B cell (primary cell): Measurements from ENCODE around the gene NUPR1. TPM values are rescaled to one million over a fixed set of nuclear protein-coding genes. Genes with fewer than 3 reads are reported as not detected.

ENCODE experiments used
- ATAC-seq: fragments of 200-7000 bp; cut with Tn5 transposase; one replicate; pipeline ENCODE4 v1.10.0; 2021; ENCODE audit warnings: low read depth, mild to moderate bottlenecking, moderate number of reproducible peaks, moderate library complexity
- CTCF ChIA-PET: fragments of 350-600 bp; sonication (Branson Sonifier 250); formaldehyde crosslinking; loops from one replicate; lab custom pipeline; 2021; ENCODE audit warnings: antibody characterized with exemption, inconsistent platforms; lab: Charles Lee
- POLR2A ChIA-PET: fragments of 350-600 bp; sonication (Branson Sonifier 250); formaldehyde crosslinking; loops from one replicate; lab custom pipeline; 2021; ENCODE audit warnings: antibody characterized with exemption; lab: Charles Lee
- DNase-seq: peaks from one replicate; pipeline ENCODE4 v3.0.0; 2013
- H2AFZ ChIP-seq: 2 replicates; pipeline ENCODE4 v1.6.1; 2012; ENCODE audit warnings: mild to moderate bottlenecking, low read depth, low read length; ENCODE audit not compliant: insufficient read depth, poor library complexity, severe bottlenecking
- H3K27ac ChIP-seq, 2 donors: 1 replicate in 1 of 2; 2 replicates in 1 of 2; pipeline ENCODE4 v1.5.1; 2012 to 2013; ENCODE audit warnings: low read length in 2 of 2, mild to moderate bottlenecking in 2 of 2, moderate library complexity in 1 of 2
- H3K27me3 ChIP-seq, 4 experiments: fragments of 200-600 bp in 1 of 4; sonication (generic) in 1 of 4; replicated peaks in 1 of 4; 1 replicate in 2 of 4; 2 replicates in 2 of 4; pipeline versions ENCODE4 v1.6.1 to v1.7.0; 2013 to 2016; ENCODE audit warnings: low read length in 3 of 4, mild to moderate bottlenecking in 2 of 4, mixed read lengths in 1 of 4, moderate library complexity in 1 of 4; ENCODE audit not compliant: insufficient read depth in 4 of 4, control insufficient read depth in 3 of 4; ENCODE audit errors: control extremely low read depth in 1 of 4
- H3K36me3 ChIP-seq, 2 experiments: replicated peaks in 1 of 2; 1 replicate in 1 of 2; 2 replicates in 1 of 2; pipeline versions ENCODE4 v1.6.1 to v1.7.1; 2013; ENCODE audit warnings: low read length in 1 of 2; ENCODE audit not compliant: insufficient read depth in 2 of 2, control insufficient read depth in 1 of 2; ENCODE audit errors: control extremely low read depth in 1 of 2, extremely low read depth in 1 of 2
- H3K4me1 ChIP-seq, 2 donors: fragments of 200-600 bp in 1 of 2; sonication (generic) in 1 of 2; 1 replicate in 1 of 2; 2 replicates in 1 of 2; pipeline versions ENCODE4 v1.5.1 to v1.6.1; 2013 to 2017; ENCODE audit warnings: low read length in 2 of 2; ENCODE audit not compliant: control insufficient read depth in 2 of 2, insufficient read depth in 2 of 2
- H3K4me2 ChIP-seq: replicated peaks from 2 replicates; pipeline ENCODE3; 2012; ENCODE audit warnings: mild to moderate bottlenecking, low read depth, low read length; ENCODE audit not compliant: poor library complexity, severe bottlenecking
- H3K4me3 ChIP-seq, 5 experiments: fragments of 200-600 bp in 1 of 5; sonication (generic) in 1 of 5; 1 replicate in 3 of 5; 2 replicates in 2 of 5; pipeline versions ENCODE4 v1.5.1 to v1.7.0; 2011 to 2016; ENCODE audit warnings: low read length in 4 of 5, mild to moderate bottlenecking in 4 of 5, low read depth in 2 of 5, control low read depth in 1 of 5, moderate library complexity in 1 of 5; ENCODE audit not compliant: insufficient read depth in 1 of 5; ENCODE audit errors: control extremely low read depth in 1 of 5, extremely low read depth in 1 of 5
- H3K79me2 ChIP-seq: fragments of 200-600 bp; sonication (generic); one replicate; pipeline ENCODE4 v1.6.0; 2016; ENCODE audit warnings: low read length; ENCODE audit not compliant: control insufficient read depth, insufficient read depth
- H3K9ac ChIP-seq: fragments of 200-600 bp; sonication (generic); 2 replicates; pipeline ENCODE4 v1.6.1; 2017; ENCODE audit warnings: mild to moderate bottlenecking, low read length, moderate library complexity
- H3K9me3 ChIP-seq, 3 donors: one replicate each; pipeline versions ENCODE4 v1.6.1 to v1.7.1; 2013; ENCODE audit warnings: low read length in 2 of 3; ENCODE audit not compliant: control insufficient read depth in 2 of 3, insufficient read depth in 1 of 3; ENCODE audit errors: control extremely low read depth in 1 of 3
- H4K20me1 ChIP-seq: 2 replicates; pipeline ENCODE4 v1.6.0; 2012; ENCODE audit warnings: mild to moderate bottlenecking, low read length; ENCODE audit not compliant: insufficient read depth, control insufficient read depth, poor library complexity, severe bottlenecking
- H3K27ac Mint-ChIP-seq: one replicate; pipeline ENCODE4 v1.8.0; 2021; ENCODE audit warnings: mixed read lengths
- H3K27me3 Mint-ChIP-seq: one replicate; pipeline ENCODE4 v1.8.0; 2021; ENCODE audit warnings: mixed read lengths
- H3K4me1 Mint-ChIP-seq: one replicate; pipeline ENCODE4 v1.8.0; 2021; ENCODE audit warnings: mixed read lengths
- H3K4me3 Mint-ChIP-seq: one replicate; pipeline ENCODE4 v1.8.0; 2021; ENCODE audit warnings: mixed read lengths
- H3K9me3 Mint-ChIP-seq: one replicate; pipeline ENCODE4 v1.8.0; 2022; ENCODE audit warnings: mixed read lengths; ENCODE audit not compliant: insufficient read depth
- CTCF ChIP-seq: fragments of 200-600 bp; IDR thresholded peaks from one replicate; pipeline ENCODE4 v1.8.0; 2022; ENCODE audit warnings: antibody characterized with exemption, mild to moderate bottlenecking
- EZH2 ChIP-seq: IDR thresholded peaks from 2 replicates; pipeline ENCODE4 v1.6.1; 2012; ENCODE audit warnings: borderline replicate concordance, low read depth, mild to moderate bottlenecking, moderate library complexity, low read length; ENCODE audit not compliant: insufficient read depth, poor library complexity, severe bottlenecking
- WGBS: methylation state at CpG from one replicate; pipeline ENCODE4 v1.1.5; 2013; ENCODE audit warnings: missing lambda C conversion rate; ENCODE audit not compliant: insufficient coverage; 5-methylcytosine and 5-hydroxymethylcytosine counted together
- intact Hi-C: fragments of 100-400 bp; cut with micrococcal nuclease; formaldehyde crosslinking; loops from one replicate; pipeline ENCODE4 v1.10.0; 2022
- polyA plus RNA-seq: library from polyadenylated mRNA; depleted of rRNA; stranded (reverse); fragments of >200 nt; gene quantifications from 2 replicates; pipeline ENCODE4 v1.2.3, GENCODE V29; 2012
- total RNA-seq, 2 donors: library from RNA; stranded (reverse); fragments of 120-200 nt in 1 of 2; gene quantifications; 1 replicate in 1 of 2; 2 replicates in 1 of 2; pipeline versions ENCODE4 v1.2.3 to v1.2.4, GENCODE V29; 2013 to 2022

Gene NUPR1
- total and polyA plus RNA-seq, 2 donors (not counting 1 experiment from before 2014, with no cell fraction given) = not detected

GRCh38 chr16:28531777-28532744, 6.7 kb downstream of the NUPR1 start:
- Mint-ChIP-seq H3K4me3 (no peak overlapping the region), H3K9me3 (no peaks in the 10 kb centered on the region), H3K4me1 (no peaks in the 10 kb centered on the region), H3K27me3 (no peaks in the 10 kb centered on the region), H3K27ac (no peak overlapping the region)
- no peaks in the 10 kb centered on the region for H4K20me1 ChIP-seq
- H3K36me3 ChIP-seq = no peaks in the 10 kb centered on the region
- CTCF ChIA-PET = interaction anchor here (1.0 kb wide), 1 partner anchor 9 kb away, joined by 4 read pairs; no protein-coding TSS in a partner anchor
- WGBS = 87% methylated on average over 8 of the region's 9 CpGs
- H3K79me2 ChIP-seq = no peaks in the 10 kb centered on the region
- no peaks in the 10 kb centered on the region for H3K9me3 ChIP-seq
- ATAC-seq (no peak), DNase-seq (no peak)
- H3K4me1 ChIP-seq = no peaks in the 10 kb centered on the region
- no peak overlapping the region for H3K4me2 ChIP-seq
- no peak overlapping the region for H3K4me3 ChIP-seq
- no peak overlapping the region for H2AFZ ChIP-seq
- intact Hi-C loops = no loop called here
- H3K27me3 ChIP-seq = no peaks in the 10 kb centered on the region
- no peak overlapping the region for H3K27ac ChIP-seq
- no peak overlapping the region for H3K9ac ChIP-seq
- no peak for TF ChIP-seq CTCF
- TF ChIP-seq EZH2 = no peak
- POLR2A ChIA-PET = no interaction called here

- Histone ChIP-seq H4K20me1 (no peaks in the 10 kb centered on the region), H3K9ac (no peak overlapping the region), H3K4me1 (no peaks in the 10 kb centered on the region), H2AFZ (no peak overlapping the region), H3K4me2 (no peak overlapping the region), H3K79me2 (no peaks in the 10 kb centered on the region), H3K9me3 (no peaks in the 10 kb centered on the region), H3K36me3 (no peaks in the 10 kb centered on the region), H3K27me3 (no peaks in the 10 kb centered on the region), H3K4me3 (no peak overlapping the region), H3K27ac (no peak overlapping the region)
- POLR2A ChIA-PET = interaction anchor here (0.5 kb wide), 1 partner anchor 94 kb away, joined by 3 read pairs; no protein-coding TSS in a partner anchor
- H3K4me3 Mint-ChIP-seq = no peak overlapping the region
- no peak overlapping the region for H3K27ac Mint-ChIP-seq
- intact Hi-C loops = no loop called here
- CTCF ChIA-PET = no interaction called here
- ATAC-seq (no peak), DNase-seq (no peak)
- H3K27me3 Mint-ChIP-seq = no peaks in the 10 kb centered on the region
- no peak for TF ChIP-seq CTCF
- TF ChIP-seq EZH2 = no peak
- peaks cover 3% of the 10 kb centered on the region for H3K4me1 Mint-ChIP-seq
- no peaks in the 10 kb centered on the region for H3K9me3 Mint-ChIP-seq
Measured at GRCh38 chr16:28529124-28529523, 9.7 kb downstream of the NUPR1 start.
